Fibroblast of peridontal ligament (primary cell): Measurements from ENCODE around the gene ADAM23.

Experiments used
- DNase-seq: peaks from one replicate; pipeline ENCODE4 v3.0.0-alpha.2; 2010; ENCODE audit errors: extremely low read depth

ADAM23 gene

DNA sequence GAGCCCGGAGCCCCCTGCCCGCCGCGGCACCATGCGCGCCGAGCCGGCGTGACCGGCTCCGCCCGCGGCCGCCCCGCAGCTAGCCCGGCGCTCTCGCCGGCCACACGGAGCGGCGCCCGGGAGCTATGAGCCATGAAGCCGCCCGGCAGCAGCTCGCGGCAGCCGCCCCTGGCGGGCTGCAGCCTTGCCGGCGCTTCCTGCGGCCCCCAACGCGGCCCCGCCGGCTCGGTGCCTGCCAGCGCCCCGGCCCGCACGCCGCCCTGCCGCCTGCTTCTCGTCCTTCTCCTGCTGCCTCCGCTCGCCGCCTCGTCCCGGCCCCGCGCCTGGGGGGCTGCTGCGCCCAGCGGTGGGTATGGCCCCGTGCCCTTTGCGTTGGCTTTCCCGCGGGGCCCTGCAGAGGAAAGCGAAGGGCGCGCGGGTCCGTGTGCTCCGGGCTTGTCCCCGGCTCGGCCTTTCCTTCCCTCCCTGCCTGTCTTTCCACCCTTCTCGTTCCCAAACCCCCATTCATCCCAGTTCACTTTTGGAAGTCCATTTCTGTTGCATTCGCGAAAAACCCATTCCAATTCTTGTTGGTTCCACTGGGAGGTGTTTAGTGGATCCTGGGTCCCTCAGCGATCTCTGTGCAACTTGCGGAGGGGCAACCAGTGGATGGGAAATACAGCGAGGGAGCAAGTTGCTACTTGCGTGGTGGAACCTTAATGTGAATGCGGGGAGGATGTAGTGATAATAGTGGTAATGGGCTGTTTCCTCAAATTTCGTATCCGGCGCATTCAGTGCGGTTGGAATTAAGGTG lies 599 bp downstream of the ADAM23 start:
- DNase-seq: peak; percentile 27

- no peak for DNase-seq
Observed at GRCh38 chr2:206445948-206446347, 2.6 kb downstream of the ADAM23 start.

GRCh38 chr2:206452242-206452641 lies 8.9 kb downstream of the ADAM23 start:
- no peak for DNase-seq

DNA sequence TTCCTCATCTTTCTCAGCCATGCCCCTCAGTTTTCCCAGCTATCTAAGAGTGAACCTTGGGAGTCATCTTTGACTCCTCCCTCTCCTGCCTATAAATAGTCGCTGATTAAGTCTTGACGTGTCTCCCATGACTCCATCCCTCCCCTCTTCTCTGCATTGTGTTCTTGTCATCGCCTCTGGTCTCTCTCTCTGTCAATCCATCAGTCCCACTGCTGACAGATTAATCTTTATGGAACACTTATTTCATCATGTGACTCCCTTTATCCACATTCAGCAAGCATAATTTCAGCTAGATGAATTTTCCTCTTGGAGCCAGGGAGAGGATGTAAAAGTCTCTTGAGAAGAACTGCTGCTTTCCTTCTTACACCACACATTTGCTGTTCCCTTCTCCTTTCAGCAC lies 9.4 kb downstream of the ADAM23 start:
- no peak for DNase-seq

DNA sequence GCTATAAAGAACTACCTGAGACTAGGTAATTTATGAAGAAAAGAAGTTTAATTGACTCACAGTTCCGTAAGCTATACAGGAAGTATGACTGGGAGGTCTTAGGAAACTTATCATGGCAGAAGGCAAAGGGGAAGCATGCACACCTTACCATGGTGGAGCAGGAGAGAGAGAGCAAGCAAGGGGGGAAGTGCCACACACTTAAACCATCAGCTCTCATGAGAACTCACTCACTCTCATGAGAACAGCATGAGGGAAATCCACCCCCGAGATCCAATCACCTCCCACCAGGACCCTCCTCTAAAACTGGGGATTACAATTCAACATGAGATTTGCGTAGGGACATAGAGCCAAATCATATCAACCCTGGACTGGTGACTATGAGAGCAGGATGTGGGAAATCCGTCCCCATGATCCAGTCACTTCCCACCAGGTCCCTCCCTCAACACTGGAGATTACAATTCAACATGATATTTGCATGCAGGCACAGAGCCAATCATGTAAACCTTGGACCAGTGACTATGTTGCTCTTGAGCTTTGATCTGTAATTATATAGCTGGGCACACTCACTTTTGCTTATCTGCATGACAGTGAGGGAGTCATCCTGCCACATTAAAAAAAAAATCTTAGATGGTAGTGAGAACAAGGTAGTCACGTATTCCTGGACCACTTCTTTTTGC lies 12.9 kb downstream of the ADAM23 start:
- DNase-seq: no peak

DNA sequence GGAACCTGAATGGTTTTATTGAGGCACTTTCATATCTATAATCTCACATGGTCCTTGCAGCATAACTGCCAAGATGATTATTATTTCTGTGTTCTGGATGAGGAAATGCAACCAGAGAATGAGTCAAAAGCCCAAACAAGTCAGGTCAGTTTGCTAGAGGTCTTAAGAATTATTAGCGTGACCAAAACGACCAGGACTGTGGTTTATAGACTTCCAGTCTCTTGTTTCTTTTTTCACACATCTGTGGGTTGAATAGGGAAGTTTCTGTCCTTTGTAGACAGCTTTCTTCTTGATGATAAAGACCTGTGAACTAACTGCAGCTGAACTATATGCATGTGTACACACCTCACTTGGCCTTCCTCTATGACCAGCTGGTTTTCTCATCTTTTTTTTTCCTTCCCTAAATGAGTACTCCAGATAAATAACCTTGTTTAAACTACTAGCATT lies 13.9 kb downstream of the ADAM23 start:
- no peak for DNase-seq

- no peak for DNase-seq
Observed at GRCh38 chr2:206462240-206462854, 19.0 kb downstream of the ADAM23 start.

- no peak for DNase-seq
Observed at GRCh38 chr2:206463685-206464084, 20.4 kb downstream of the ADAM23 start.

- DNase-seq: no peak
Observed at GRCh38 chr2:206464597-206464996, 21.3 kb downstream of the ADAM23 start.

- no peak for DNase-seq
Observed at GRCh38 chr2:206471524-206472062, 28.3 kb downstream of the ADAM23 start.

- DNase-seq: no peak
Observed at GRCh38 chr2:206472094-206472493, 28.8 kb downstream of the ADAM23 start.

GRCh38 chr2:206474099-206474498 lies 30.8 kb downstream of the ADAM23 start:
- DNase-seq: no peak

DNA sequence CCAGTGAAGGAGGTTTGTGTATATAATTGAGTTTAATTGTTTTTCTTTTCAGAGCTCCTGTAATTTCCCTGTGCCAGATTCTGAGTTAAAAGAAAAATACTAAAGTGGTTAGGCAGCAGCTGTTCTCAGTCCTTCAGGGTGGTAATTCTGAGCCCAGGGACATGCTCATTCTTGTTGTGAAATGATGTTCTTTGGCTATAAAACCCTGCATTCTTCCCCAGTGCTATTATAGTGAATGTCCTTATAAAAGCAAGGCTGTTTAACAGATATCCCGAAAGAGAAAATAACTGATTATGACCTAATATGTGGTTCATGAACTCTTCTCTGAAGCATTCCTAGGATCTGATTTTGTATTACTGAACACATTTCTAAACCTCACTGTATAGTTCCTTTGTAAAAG lies 34.0 kb downstream of the ADAM23 start:
- DNase-seq: peak; percentile 23

DNA sequence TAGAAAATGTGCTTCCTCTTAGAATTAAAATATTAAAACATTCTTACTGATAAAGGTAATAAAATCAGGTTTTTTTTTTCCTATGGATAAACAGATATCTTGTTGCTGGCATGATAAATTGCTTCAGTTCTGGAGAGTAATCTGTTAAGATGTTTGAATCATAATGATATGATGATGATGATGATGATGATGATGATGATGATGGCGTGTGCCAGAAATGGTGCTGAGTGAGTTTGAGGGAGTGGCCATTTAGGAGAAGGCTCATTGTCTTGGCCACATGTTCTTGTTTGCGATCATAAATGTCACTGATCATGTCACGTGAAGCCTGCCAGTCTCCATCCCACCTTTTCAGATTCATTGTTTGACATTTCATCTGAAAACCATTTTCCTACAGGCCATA lies 35.0 kb downstream of the ADAM23 start:
- no peak for DNase-seq

DNA sequence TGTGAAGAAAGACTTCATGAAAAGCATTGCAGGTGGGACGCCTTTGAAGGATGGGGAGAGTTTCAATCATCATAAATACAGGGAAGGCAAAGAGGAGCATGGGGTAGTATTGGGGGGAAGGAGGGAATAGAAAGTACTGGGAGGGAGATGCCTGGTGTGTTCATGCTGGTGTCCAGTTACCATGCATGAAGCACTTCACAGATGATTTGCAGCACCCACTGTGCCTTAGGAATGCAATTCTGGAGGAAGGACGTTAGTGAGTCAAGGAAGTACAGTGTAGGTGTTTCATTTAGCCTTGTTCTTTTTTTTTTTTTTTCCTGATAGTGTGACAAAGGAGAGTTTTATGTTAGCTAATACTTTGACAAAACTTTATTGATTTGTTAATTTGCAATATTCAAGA lies 36.8 kb downstream of the ADAM23 start:
- DNase-seq: no peak

- no peak for DNase-seq
Observed at GRCh38 chr2:206480620-206481019, 37.3 kb downstream of the ADAM23 start.

- no peak for DNase-seq
Observed at GRCh38 chr2:206481056-206481455, 37.7 kb downstream of the ADAM23 start.

DNA sequence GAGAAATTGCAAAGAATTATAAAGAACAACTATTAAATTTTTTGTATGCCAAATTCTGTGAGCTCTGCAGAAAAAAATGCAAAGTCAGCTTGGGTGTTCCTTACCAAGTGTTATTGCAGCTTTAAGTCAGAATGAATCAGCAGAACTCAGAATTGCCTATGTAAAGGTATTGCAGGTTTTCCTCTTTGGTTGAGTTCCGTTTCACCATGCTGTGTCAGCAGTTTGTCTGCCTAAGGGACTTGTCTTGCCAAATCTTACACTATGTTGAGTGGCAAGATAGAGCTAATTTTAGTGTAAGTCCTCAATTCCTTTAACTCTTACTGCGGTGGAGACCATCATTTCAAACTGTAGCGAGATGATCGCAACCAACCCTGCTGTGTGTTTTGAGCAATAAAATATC lies 38.8 kb downstream of the ADAM23 start:
- DNase-seq: peak; percentile 3

- no peak for DNase-seq
Observed at GRCh38 chr2:206482633-206483032, 39.3 kb downstream of the ADAM23 start.

- no peak for DNase-seq
Observed at GRCh38 chr2:206488053-206488452, 44.7 kb downstream of the ADAM23 start.

DNA sequence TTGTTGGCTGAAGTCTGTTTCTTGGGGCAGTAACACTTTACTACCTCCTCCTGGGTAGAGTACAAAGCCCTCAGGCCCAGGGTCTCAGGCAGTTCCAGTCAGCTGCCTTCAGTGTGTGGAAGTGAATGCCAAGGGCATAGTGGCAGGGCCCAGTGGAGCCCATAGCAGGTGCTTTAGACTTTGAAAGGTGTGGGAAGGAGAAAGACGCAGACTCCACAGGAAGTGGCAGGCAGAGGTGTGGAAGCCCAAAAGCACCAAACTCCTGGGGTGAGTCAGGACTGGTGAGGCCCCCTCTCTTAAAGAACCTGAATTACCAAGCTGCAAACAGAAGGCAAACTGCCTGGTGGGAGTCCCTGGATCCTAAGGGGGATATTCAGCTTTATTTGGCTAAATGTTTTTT lies 45.3 kb downstream of the ADAM23 start:
- no peak for DNase-seq

- DNase-seq: no peak
Observed at GRCh38 chr2:206494061-206494460, 50.7 kb downstream of the ADAM23 start.

DNA sequence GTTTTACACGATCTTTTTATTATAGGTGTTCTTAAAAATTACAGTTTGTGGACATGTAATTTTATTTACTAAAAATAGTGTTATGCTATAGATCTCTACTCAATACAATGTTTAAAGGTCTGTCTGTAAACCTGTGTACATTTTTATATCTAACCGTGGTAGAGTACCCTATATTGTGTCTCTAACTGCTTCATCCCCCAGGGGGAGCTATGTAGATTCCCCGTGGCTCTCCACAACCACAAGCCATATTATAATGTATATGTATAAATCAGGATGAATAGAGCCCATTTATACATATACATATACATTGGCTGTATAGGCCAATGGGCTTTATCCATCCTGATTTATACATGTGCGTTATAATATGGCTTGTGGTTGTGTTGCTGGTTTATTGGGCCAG lies 59.4 kb downstream of the ADAM23 start:
- no peak for DNase-seq
